ENCODE results near the gene TMEM54.

The TMEM54 gene

GRCh38 chr1:32946413-32946812 lies 45.2 kb upstream of the TMEM54 start:
- peaks cover 8% of the 10 kb centered on the region; the same call in 1 of the 2 replicates for H3K4me1 ChIP-seq (ENCODE audit: control insufficient read depth, insufficient read depth, low read length)
- TF ChIP-seq ZNF776 (tag by site-specific recombination; IDR thresholded peaks at IDR 0.05; ENCODE audit: borderline replicate concordance) (no peak), BCL11B (tag by site-specific recombination; IDR thresholded peaks at IDR 0.05; ENCODE audit: low read depth) (no peak), ZNF704 (tag by site-specific recombination; IDR thresholded peaks at IDR 0.05) (no peak), PATZ1 (tag by site-specific recombination; IDR thresholded peaks at IDR 0.05) (no peak), ZNF341 (tag by site-specific recombination; IDR thresholded peaks at IDR 0.05; ENCODE audit: low read depth) (no peak), ZNF239 (tag by site-specific recombination; IDR thresholded peaks at IDR 0.05) (no peak), SP7 (tag by site-specific recombination; IDR thresholded peaks at IDR 0.05) (no peak), ZNF639 (tag by site-specific recombination; IDR thresholded peaks at IDR 0.05) (no peak), ZNF654 (tag by site-specific recombination; IDR thresholded peaks at IDR 0.05; ENCODE audit: low read depth) (no peak), ZNF416 (tag by site-specific recombination; IDR thresholded peaks at IDR 0.05) (no peak), TCF7L2 (IDR thresholded peaks at IDR 0.05; ENCODE audit: borderline replicate concordance, low read depth, low read length) (no peak), ZNF433 (tag by site-specific recombination; IDR thresholded peaks at IDR 0.05; ENCODE audit: low read depth) (no peak), RBAK (tag by site-specific recombination; IDR thresholded peaks at IDR 0.05) (no peak), ZNF580 (tag by site-specific recombination; IDR thresholded peaks at IDR 0.05) (no peak)
- TF ChIP-seq, protein P1, sequence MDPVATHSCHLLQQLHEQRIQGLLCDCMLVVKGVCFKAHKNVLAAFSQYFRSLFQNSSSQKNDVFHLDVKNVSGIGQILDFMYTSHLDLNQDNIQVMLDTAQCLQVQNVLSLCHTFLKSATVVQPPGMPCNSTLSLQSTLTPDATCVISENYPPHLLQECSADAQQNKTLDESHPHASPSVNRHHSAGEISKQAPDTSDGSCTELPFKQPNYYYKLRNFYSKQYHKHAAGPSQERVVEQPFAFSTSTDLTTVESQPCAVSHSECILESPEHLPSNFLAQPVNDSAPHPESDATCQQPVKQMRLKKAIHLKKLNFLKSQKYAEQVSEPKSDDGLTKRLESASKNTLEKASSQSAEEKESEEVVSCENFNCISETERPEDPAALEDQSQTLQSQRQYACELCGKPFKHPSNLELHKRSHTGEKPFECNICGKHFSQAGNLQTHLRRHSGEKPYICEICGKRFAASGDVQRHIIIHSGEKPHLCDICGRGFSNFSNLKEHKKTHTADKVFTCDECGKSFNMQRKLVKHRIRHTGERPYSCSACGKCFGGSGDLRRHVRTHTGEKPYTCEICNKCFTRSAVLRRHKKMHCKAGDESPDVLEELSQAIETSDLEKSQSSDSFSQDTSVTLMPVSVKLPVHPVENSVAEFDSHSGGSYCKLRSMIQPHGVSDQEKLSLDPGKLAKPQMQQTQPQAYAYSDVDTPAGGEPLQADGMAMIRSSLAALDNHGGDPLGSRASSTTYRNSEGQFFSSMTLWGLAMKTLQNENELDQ (tag by site-specific recombination; IDR thresholded peaks at IDR 0.05; ENCODE audit: low read depth): no peak
- TF ChIP-seq, protein P2, sequence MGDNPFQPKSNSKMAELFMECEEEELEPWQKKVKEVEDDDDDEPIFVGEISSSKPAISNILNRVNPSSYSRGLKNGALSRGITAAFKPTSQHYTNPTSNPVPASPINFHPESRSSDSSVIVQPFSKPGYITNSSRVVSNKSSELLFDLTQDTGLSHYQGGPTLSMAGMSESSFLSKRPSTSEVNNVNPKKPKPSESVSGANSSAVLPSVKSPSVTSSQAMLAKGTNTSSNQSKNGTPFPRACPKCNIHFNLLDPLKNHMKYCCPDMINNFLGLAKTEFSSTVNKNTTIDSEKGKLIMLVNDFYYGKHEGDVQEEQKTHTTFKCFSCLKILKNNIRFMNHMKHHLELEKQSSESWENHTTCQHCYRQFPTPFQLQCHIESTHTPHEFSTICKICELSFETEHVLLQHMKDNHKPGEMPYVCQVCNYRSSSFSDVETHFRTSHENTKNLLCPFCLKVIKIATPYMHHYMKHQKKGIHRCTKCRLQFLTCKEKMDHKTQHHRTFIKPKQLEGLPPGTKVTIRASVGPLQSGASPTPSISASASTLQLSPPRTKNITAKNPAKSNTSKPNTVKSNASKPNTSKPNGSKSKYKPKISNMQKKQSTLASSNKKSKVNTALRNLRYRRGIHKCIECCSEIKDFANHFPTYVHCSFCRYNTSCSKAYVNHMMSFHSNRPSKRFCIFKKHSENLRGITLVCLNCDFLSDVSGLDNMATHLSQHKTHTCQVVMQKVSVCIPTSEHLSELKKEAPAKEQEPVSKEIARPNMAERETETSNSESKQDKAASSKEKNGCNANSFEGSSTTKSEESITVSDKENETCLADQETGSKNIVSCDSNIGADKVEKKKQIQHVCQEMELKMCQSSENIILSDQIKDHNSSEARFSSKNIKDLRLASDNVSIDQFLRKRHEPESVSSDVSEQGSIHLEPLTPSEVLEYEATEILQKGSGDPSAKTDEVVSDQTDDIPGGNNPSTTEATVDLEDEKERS (tag by site-specific recombination; IDR thresholded peaks at IDR 0.05): no peak
- TF ChIP-seq, protein P3, sequence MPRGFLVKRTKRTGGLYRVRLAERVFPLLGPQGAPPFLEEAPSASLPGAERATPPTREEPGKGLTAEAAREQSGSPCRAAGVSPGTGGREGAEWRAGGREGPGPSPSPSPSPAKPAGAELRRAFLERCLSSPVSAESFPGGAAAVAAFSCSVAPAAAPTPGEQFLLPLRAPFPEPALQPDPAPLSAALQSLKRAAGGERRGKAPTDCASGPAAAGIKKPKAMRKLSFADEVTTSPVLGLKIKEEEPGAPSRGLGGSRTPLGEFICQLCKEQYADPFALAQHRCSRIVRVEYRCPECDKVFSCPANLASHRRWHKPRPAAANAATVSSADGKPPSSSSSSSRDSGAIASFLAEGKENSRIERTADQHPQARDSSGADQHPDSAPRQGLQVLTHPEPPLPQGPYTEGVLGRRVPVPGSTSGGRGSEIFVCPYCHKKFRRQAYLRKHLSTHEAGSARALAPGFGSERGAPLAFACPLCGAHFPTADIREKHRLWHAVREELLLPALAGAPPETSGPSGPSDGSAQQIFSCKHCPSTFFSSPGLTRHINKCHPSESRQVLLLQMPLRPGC (tag by site-specific recombination; IDR thresholded peaks at IDR 0.05): no peak
- TF ChIP-seq, protein P4, sequence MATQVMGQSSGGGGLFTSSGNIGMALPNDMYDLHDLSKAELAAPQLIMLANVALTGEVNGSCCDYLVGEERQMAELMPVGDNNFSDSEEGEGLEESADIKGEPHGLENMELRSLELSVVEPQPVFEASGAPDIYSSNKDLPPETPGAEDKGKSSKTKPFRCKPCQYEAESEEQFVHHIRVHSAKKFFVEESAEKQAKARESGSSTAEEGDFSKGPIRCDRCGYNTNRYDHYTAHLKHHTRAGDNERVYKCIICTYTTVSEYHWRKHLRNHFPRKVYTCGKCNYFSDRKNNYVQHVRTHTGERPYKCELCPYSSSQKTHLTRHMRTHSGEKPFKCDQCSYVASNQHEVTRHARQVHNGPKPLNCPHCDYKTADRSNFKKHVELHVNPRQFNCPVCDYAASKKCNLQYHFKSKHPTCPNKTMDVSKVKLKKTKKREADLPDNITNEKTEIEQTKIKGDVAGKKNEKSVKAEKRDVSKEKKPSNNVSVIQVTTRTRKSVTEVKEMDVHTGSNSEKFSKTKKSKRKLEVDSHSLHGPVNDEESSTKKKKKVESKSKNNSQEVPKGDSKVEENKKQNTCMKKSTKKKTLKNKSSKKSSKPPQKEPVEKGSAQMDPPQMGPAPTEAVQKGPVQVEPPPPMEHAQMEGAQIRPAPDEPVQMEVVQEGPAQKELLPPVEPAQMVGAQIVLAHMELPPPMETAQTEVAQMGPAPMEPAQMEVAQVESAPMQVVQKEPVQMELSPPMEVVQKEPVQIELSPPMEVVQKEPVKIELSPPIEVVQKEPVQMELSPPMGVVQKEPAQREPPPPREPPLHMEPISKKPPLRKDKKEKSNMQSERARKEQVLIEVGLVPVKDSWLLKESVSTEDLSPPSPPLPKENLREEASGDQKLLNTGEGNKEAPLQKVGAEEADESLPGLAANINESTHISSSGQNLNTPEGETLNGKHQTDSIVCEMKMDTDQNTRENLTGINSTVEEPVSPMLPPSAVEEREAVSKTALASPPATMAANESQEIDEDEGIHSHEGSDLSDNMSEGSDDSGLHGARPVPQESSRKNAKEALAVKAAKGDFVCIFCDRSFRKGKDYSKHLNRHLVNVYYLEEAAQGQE (tag by site-specific recombination; IDR thresholded peaks at IDR 0.05): no peak
- ChIA-PET CTCF (interaction anchor here (0.6 to 1.4 kb wide), 5 partner anchors 11 to 134 kb away, joined by 3 to 5 read pairs (median 3); partner anchors contain the start of gene AZIN2), POLR2A (no interaction called here)
- H3K36me3 ChIP-seq (ENCODE audit: control insufficient read depth in 2 of 2, insufficient read depth in 1 of 2, low read length in 2 of 2): peaks cover 26 to 63% of the 10 kb centered on the region in 2 experiments
- no peak overlapping the region for H3K27ac ChIP-seq (ENCODE audit: extremely low read depth, low read depth, low read length)
- no peaks in the 10 kb centered on the region for H3K9me3 ChIP-seq (ENCODE audit: control insufficient read depth, insufficient read depth, low read depth, low read length)
- no peak overlapping the region for H3K4me3 ChIP-seq (ENCODE audit: low read depth, low read length)

All from HEK293 (cell line).